Panc1 (cell line): ENCODE measurements around the gene ADAMTS16. TPM values are rescaled to one million over a fixed set of nuclear protein-coding genes. Genes with fewer than 3 reads are reported as not detected.

Experiments used
- ATAC-seq: fragments of 200-7000 bp; cut with Tn5 transposase; 2 replicates; pipeline ENCODE4 v1.9.1; 2020; ENCODE audit warnings: mild to moderate bottlenecking, moderate library complexity
- BruUV-seq: library from RNA; stranded (reverse); fragments of 400-500 nt; replicated peaks from 2 replicates; lab custom pipeline; 2021; lab: Mats Ljungman, UMichigan
- CTCF ChIA-PET: fragments of 300-600 bp; sonication (Branson Sonifier 250); formaldehyde crosslinking; loops from one replicate; lab custom pipeline; 2022; ENCODE audit warnings: antibody characterized with exemption; lab: Charles Lee
- POLR2A ChIA-PET: fragments of 300-600 bp; sonication (Branson Sonifier 250); formaldehyde crosslinking; loops from one replicate; lab custom pipeline; 2022; ENCODE audit warnings: antibody characterized with exemption; lab: Charles Lee
- DNase-seq: peaks from one replicate; pipeline ENCODE4 v3.0.0-alpha.2; 2010; ENCODE audit warnings: low read depth, low spot score
- H3K27ac ChIP-seq: 2 replicates; pipeline ENCODE4 v1.5.1; 2011; ENCODE audit warnings: mild to moderate bottlenecking, low read length, inconsistent platforms
- H3K27me3 ChIP-seq: fragments of 200-500 bp; sonication (Bioruptor generic); 2 replicates; pipeline ENCODE4 v1.6.0; 2014; ENCODE audit warnings: low read length, inconsistent platforms; ENCODE audit not compliant: control insufficient read depth, insufficient read depth
- H3K36me3 ChIP-seq: fragments of 200-500 bp; sonication (Bioruptor generic); 2 replicates; pipeline ENCODE4 v1.5.1; 2014; ENCODE audit warnings: inconsistent platforms, mild to moderate bottlenecking, low read length, moderate library complexity; ENCODE audit not compliant: control insufficient read depth, insufficient read depth
- H3K4me1 ChIP-seq: 2 replicates; pipeline ENCODE4 v1.5.1; 2011; ENCODE audit warnings: inconsistent platforms, mild to moderate bottlenecking, low read length, moderate library complexity; ENCODE audit not compliant: control insufficient read depth, insufficient read depth
- H3K4me3 ChIP-seq, 2 experiments: 2 replicates each; pipeline ENCODE4 v1.5.1; 2011 to 2012; ENCODE audit warnings: low read depth in 2 of 2, low read length in 2 of 2, mild to moderate bottlenecking in 2 of 2, inconsistent platforms in 1 of 2, moderate library complexity in 1 of 2
- H3K9me3 ChIP-seq: fragments of 200-500 bp; sonication (Bioruptor generic); 2 replicates; pipeline ENCODE4 v1.5.1; 2014; ENCODE audit warnings: low read depth, mild to moderate bottlenecking, inconsistent platforms, low read length, moderate library complexity; ENCODE audit not compliant: control insufficient read depth, insufficient read depth
- POLR2AphosphoS5 ChIP-seq: IDR thresholded peaks from 2 replicates; pipeline ENCODE4 v1.6.1; 2012; ENCODE audit warnings: mild to moderate bottlenecking, low read depth, low read length, moderate library complexity
- SIN3A ChIP-seq: IDR thresholded peaks from 2 replicates; pipeline ENCODE4 v1.6.1; 2012; ENCODE audit warnings: low read depth, mild to moderate bottlenecking, low read length, moderate library complexity, borderline replicate concordance; ENCODE audit not compliant: insufficient read depth
- TCF7L2 ChIP-seq: IDR thresholded peaks from 2 replicates; pipeline ENCODE4 v1.6.1; 2011; ENCODE audit warnings: mild to moderate bottlenecking, low read depth, low read length, inconsistent platforms
- in situ Hi-C: cut with HindIII; loops from 2 replicates; pipeline ENCODE4 v1.10.0; 2016; ENCODE audit warnings: low sequenced_read_pairs, low pct_unique_long_range_greater_than_20kb
- intact Hi-C: fragments of 100-400 bp; cut with micrococcal nuclease; formaldehyde crosslinking; loops from one replicate; pipeline ENCODE4 v1.10.0; 2022; ENCODE audit not compliant: unreplicated experiment
- total RNA-seq: library from RNA; stranded (reverse); gene quantifications from one replicate; pipeline ENCODE4 v1.2.1, GENCODE V29; 2021; ENCODE audit not compliant: unreplicated experiment
- TF ChIP-seq, protein P1 (sequence below), 2 experiments: IDR thresholded peaks; 2 replicates each; pipeline ENCODE4 v1.6.1; 2011 to 2012; ENCODE audit warnings: low read depth in 2 of 2, control low read depth in 1 of 2, low read length in 1 of 2, mild to moderate bottlenecking in 1 of 2, moderate library complexity in 1 of 2; ENCODE audit not compliant: insufficient read depth in 1 of 2
- TF ChIP-seq, protein P2 (sequence below): fragments of 450-650 bp; IDR thresholded peaks from 2 replicates; pipeline ENCODE4 v1.5.1; 2017; ENCODE audit warnings: mild to moderate bottlenecking

Gene ADAMTS16
- total RNA-seq, 1 experiment from 2014 or later = 0.54 TPM

DNA sequence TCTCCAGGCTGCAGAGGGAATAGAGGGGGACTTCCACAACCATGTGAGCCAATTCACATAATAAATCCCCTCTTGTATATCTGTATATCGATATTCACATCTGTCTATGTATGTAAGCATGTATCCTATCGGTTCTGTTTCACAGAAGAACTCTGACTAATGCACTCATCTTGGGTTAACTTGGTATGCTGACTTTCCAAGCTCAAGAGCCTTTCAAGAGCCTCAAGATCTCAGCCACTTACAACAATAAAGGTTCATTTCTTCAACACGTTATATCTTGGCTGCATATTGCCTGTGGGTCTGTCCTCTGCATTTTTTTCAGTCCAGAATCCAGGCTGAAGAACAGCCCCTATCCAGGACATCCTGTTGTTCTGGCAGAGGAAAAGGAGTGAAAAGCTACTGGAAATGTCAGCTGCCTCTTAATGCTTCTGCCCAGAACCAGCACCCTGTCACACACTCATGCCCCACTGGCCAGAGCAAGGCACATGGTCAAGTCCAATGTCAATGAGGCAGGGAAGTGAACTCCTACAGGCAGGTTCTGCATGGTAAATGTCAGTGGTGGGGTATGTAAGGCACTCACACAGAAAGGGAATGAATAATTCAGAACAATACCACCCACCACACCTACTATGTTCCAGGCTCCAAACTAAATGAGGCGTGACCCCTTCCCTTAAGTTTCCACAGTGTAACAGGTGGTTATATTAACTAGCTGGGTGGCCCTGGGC, 190.8 kb downstream of the ADAMTS16 start:
- intact Hi-C loops = no loop called here
- Histone ChIP-seq H3K36me3 (no peaks in the 10 kb centered on the region), H3K27ac (no peak overlapping the region), H3K9me3 (no peaks in the 10 kb centered on the region), H3K4me3 (no peak overlapping the region), H3K4me1 (no peaks in the 10 kb centered on the region), H3K27me3 (no peaks in the 10 kb centered on the region)
- ATAC-seq (no peak), DNase-seq (no peak)
- CTCF ChIA-PET = no interaction called here
- no peak for TF ChIP-seq POLR2AphosphoS5
- TF ChIP-seq, protein P1, sequence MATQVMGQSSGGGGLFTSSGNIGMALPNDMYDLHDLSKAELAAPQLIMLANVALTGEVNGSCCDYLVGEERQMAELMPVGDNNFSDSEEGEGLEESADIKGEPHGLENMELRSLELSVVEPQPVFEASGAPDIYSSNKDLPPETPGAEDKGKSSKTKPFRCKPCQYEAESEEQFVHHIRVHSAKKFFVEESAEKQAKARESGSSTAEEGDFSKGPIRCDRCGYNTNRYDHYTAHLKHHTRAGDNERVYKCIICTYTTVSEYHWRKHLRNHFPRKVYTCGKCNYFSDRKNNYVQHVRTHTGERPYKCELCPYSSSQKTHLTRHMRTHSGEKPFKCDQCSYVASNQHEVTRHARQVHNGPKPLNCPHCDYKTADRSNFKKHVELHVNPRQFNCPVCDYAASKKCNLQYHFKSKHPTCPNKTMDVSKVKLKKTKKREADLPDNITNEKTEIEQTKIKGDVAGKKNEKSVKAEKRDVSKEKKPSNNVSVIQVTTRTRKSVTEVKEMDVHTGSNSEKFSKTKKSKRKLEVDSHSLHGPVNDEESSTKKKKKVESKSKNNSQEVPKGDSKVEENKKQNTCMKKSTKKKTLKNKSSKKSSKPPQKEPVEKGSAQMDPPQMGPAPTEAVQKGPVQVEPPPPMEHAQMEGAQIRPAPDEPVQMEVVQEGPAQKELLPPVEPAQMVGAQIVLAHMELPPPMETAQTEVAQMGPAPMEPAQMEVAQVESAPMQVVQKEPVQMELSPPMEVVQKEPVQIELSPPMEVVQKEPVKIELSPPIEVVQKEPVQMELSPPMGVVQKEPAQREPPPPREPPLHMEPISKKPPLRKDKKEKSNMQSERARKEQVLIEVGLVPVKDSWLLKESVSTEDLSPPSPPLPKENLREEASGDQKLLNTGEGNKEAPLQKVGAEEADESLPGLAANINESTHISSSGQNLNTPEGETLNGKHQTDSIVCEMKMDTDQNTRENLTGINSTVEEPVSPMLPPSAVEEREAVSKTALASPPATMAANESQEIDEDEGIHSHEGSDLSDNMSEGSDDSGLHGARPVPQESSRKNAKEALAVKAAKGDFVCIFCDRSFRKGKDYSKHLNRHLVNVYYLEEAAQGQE (IDR thresholded peaks at IDR 0.05; ENCODE audit: insufficient read depth in 1 of 2, low read depth in 2 of 2, low read length in 1 of 2) = no peak
- TF ChIP-seq TCF7L2 = no peak
- TF ChIP-seq, protein P2, sequence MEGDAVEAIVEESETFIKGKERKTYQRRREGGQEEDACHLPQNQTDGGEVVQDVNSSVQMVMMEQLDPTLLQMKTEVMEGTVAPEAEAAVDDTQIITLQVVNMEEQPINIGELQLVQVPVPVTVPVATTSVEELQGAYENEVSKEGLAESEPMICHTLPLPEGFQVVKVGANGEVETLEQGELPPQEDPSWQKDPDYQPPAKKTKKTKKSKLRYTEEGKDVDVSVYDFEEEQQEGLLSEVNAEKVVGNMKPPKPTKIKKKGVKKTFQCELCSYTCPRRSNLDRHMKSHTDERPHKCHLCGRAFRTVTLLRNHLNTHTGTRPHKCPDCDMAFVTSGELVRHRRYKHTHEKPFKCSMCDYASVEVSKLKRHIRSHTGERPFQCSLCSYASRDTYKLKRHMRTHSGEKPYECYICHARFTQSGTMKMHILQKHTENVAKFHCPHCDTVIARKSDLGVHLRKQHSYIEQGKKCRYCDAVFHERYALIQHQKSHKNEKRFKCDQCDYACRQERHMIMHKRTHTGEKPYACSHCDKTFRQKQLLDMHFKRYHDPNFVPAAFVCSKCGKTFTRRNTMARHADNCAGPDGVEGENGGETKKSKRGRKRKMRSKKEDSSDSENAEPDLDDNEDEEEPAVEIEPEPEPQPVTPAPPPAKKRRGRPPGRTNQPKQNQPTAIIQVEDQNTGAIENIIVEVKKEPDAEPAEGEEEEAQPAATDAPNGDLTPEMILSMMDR = no peak
- no peak for TF ChIP-seq SIN3A
- in situ Hi-C loops = no loop called here
- POLR2A ChIA-PET = no interaction called here
- BruUV-seq = no TSS peak

DNA sequence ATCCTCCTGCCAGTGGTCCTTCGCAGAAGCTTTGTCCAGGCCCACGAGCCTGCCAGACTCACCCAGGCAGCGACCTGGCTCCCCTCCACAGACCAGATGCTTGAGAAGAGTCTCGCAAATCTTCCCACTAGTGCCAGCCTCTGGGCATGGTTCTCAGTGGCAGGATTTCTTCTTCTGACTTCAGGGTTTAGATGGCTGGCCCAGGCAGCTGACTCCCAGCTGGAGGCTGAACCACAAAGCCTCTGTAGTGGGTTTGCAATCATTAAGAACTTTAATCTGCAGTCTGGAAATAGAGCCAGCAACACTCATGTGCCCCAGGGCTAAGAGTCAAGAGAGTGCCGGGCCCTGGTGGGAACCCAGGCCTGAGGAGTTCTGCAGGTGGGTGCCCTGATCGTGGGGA, 191.7 kb downstream of the ADAMTS16 start:
- in situ Hi-C loops (no loop called here), intact Hi-C loops (no loop called here)
- no peak for TF ChIP-seq SIN3A
- TF ChIP-seq, protein P1 (IDR thresholded peaks at IDR 0.05; ENCODE audit: insufficient read depth in 1 of 2, low read depth in 2 of 2, low read length in 1 of 2) = no peak
- TF ChIP-seq, protein P2 = no peak
- no peak for TF ChIP-seq TCF7L2
- no peak for TF ChIP-seq POLR2AphosphoS5
- no peak for DNase-seq
- H3K27ac ChIP-seq = no peak overlapping the region
- H3K4me3 ChIP-seq = no peak overlapping the region
- POLR2A ChIA-PET = interaction anchor here (0.6 kb wide), 1 partner anchor 9 kb away, joined by 3 read pairs; no protein-coding TSS in a partner anchor
- H3K4me1 ChIP-seq = no peaks in the 10 kb centered on the region
- no peaks in the 10 kb centered on the region for H3K36me3 ChIP-seq
- ATAC-seq = no peak
- BruUV-seq = no TSS peak
- no peaks in the 10 kb centered on the region for H3K9me3 ChIP-seq
- H3K27me3 ChIP-seq = no peaks in the 10 kb centered on the region
- CTCF ChIA-PET = no interaction called here
